ENCODE data around the gene APOL3. TPM values are rescaled to one million over a fixed set of nuclear protein-coding genes. Genes with fewer than 3 reads are reported as not detected.

APOL3 gene
- total and polyA plus RNA-seq, 2 donors (not counting 3 experiments of a cell fraction or from before 2014, with no cell fraction given): 17.9 to 36.9 TPM

DNA sequence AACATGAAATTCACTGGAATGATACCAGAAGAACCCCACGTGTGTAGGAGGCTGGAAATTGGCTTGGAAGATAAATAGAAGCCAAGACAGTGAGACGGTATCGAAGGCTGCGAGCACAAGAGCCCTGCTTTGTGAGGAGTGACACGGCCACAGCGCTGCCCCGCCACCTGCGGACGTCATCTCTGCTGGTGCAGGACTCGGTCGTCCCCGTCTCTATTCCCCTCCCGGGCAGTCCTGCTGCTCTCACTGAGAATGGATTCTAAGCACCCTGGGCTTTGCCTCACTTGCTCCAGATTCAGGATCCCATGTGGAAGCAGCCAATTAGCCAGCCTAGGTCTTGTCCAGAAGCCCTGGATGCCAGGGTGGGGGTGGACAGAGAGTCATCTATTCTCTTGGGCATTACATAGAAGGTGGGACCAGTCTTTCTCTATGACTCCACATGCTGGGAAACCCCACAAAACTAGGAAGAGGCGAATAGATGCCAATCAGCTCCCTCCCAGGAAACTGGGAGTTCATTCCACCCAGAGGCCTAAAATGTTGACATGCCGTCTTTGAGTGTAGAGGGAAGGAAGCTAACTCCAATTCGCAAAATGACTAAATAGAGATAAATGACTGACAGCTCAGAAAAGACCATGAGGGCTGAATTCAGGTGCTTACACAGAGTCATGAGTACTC, 25.1 kb downstream of the APOL3 start:
- Histone ChIP-seq H3K36me3 (ENCODE audit: control insufficient read depth in 2 of 2, extremely low read depth in 1 of 2, insufficient read depth in 2 of 2, low read length in 2 of 2) (no peaks in the 10 kb centered on the region), H3K9me3 (replicated peaks; ENCODE audit: control insufficient read depth, insufficient read depth, low read length) (no peaks in the 10 kb centered on the region), H2AFZ (ENCODE audit: low read depth, low read length) (no peak overlapping the region), H4K20me1 (replicated peaks; ENCODE audit: control insufficient read depth, extremely low read depth, insufficient read depth, low read length) (no peaks in the 10 kb centered on the region), H3K79me2 (ENCODE audit: control insufficient read depth, insufficient read depth, low read length) (no peaks in the 10 kb centered on the region), H3K27me3 (ENCODE audit: control insufficient read depth in 2 of 2, insufficient read depth in 2 of 2, low read length in 2 of 2) (peaks cover 21% of the 10 kb centered on the region in 2 experiments), H3K4me2 (ENCODE audit: insufficient read depth, low read length) (no peak overlapping the region), H3K4me1 (ENCODE audit: control insufficient read depth, extremely low read depth, insufficient read depth, low read length) (no peaks in the 10 kb centered on the region), H3K27ac (ENCODE audit: insufficient read depth, low read depth, low read length) (no peak overlapping the region), H3K9ac (replicated peaks; ENCODE audit: extremely low read depth, insufficient read depth, low read length) (no peak overlapping the region), H3K9me1 (replicated peaks; ENCODE audit: control insufficient read depth, extremely low read depth, insufficient read depth, low read length) (no peaks in the 10 kb centered on the region), H3K4me3 (replicated peaks in 1 of 3; ENCODE audit: insufficient read depth in 1 of 3, low read depth in 1 of 3, low read length in 3 of 3) (no peak overlapping the region)
- FAIRE-seq: no peak
- TF ChIP-seq, protein P1, sequence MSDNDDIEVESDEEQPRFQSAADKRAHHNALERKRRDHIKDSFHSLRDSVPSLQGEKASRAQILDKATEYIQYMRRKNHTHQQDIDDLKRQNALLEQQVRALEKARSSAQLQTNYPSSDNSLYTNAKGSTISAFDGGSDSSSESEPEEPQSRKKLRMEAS (IDR thresholded peaks at IDR 0.05; ENCODE audit: insufficient read depth, insufficient read length): no peak
- TF ChIP-seq FOS (IDR thresholded peaks at IDR 0.05; ENCODE audit: borderline replicate concordance, insufficient read depth, low read length): no peak
- no peak for TF ChIP-seq EZH2 (IDR thresholded peaks at IDR 0.05; ENCODE audit: borderline replicate concordance, low read depth, low read length, severe bottlenecking)
- no peak for TF ChIP-seq POLR2AphosphoS5 (IDR thresholded peaks at IDR 0.05; ENCODE audit: insufficient read depth, low read depth, low read length)
- TF ChIP-seq, protein P2, sequence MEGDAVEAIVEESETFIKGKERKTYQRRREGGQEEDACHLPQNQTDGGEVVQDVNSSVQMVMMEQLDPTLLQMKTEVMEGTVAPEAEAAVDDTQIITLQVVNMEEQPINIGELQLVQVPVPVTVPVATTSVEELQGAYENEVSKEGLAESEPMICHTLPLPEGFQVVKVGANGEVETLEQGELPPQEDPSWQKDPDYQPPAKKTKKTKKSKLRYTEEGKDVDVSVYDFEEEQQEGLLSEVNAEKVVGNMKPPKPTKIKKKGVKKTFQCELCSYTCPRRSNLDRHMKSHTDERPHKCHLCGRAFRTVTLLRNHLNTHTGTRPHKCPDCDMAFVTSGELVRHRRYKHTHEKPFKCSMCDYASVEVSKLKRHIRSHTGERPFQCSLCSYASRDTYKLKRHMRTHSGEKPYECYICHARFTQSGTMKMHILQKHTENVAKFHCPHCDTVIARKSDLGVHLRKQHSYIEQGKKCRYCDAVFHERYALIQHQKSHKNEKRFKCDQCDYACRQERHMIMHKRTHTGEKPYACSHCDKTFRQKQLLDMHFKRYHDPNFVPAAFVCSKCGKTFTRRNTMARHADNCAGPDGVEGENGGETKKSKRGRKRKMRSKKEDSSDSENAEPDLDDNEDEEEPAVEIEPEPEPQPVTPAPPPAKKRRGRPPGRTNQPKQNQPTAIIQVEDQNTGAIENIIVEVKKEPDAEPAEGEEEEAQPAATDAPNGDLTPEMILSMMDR (IDR thresholded peaks at IDR 0.05; ENCODE audit: extremely low read depth in 1 of 2, insufficient read depth in 1 of 2, low read depth in 1 of 2, low read length in 2 of 2): no peak
- TF ChIP-seq POLR2A (IDR thresholded peaks at IDR 0.05; ENCODE audit: low read depth, low read length): no peak
- no peak for TF ChIP-seq MYC (IDR thresholded peaks at IDR 0.05; ENCODE audit: low read depth, low read length)
- no peak for TF ChIP-seq GATA2 (IDR thresholded peaks at IDR 0.05; ENCODE audit: insufficient read depth, insufficient read length, low read depth, low read length)
- no peak for TF ChIP-seq JUN (IDR thresholded peaks at IDR 0.05; ENCODE audit: borderline replicate concordance, insufficient read depth, insufficient read length, low read depth)
- intact Hi-C loops (cut with micrococcal nuclease) (no loop called here), dilution Hi-C loops (cut with MboI; ENCODE audit: extremely low pct_ligation_motif_present, low sequenced_read_pairs) (no loop called here)
- POLR2A ChIA-PET: no interaction called here
- CTCF ChIA-PET: interaction anchor here (1.0 to 1.3 kb wide), 4 partner anchors 10 to 46 kb away, joined by 3 to 4 read pairs (median 3); no protein-coding TSS in a partner anchor
- BruUV-seq (replicated peaks): no TSS peak
- no peak for DNase-seq (ENCODE audit: low read depth, low spot score)

All from endothelial cell of umbilical vein (primary cell).